Measurements from ENCODE around the gene NOPCHAP1. TPM values are rescaled to one million over a fixed set of nuclear protein-coding genes. Genes with fewer than 3 reads are reported as not detected.

Gene NOPCHAP1
- total and polyA plus RNA-seq, 10 of the 15 experiments (the other 5 are each of a cell fraction or from before 2014, with no cell fraction given), result 28.0 to 115 (median 40.9) TPM

GRCh38 chr12:104986022-104986941 lies at the start of gene NOPCHAP1 (continued):
- TF ChIP-seq ZNF687 (IDR thresholded peaks at IDR 0.05) (peak; percentile 51; the same call in 1 of the 2 replicates), YBX1 (IDR thresholded peaks at IDR 0.05) (no peak), NFYA (IDR thresholded peaks at IDR 0.05; ENCODE audit: borderline replicate concordance, low read depth, low read length) (no peak), TCF7 (IDR thresholded peaks at IDR 0.05; ENCODE audit: borderline replicate concordance) (no peak), ATF7 (IDR thresholded peaks at IDR 0.05; ENCODE audit: low read depth) (no peak), ZBTB4 (CRISPR knock-in tag; IDR thresholded peaks at IDR 0.05) (no peak), ZBTB33 (IDR thresholded peaks at IDR 0.05) (no peak), SP1 (IDR thresholded peaks at IDR 0.05; ENCODE audit: low read depth, low read length) (peak; percentile 25), JUNB (IDR thresholded peaks at IDR 0.05) (no peak), RELA (IDR thresholded peaks at IDR 0.05; ENCODE audit: borderline replicate concordance, partially characterized antibody) (peak; percentile 51), RB1 (IDR thresholded peaks at IDR 0.05; ENCODE audit: borderline replicate concordance) (peak; percentile 85), ZZZ3 (IDR thresholded peaks at IDR 0.05; ENCODE audit: control insufficient read depth, insufficient read length, low read depth) (no peak), MLLT1 (IDR thresholded peaks at IDR 0.05) (no peak), HDGF (IDR thresholded peaks at IDR 0.05) (peak; percentile 73; the same call in 1 of the 2 replicates)
